GM23248 (cell line): Measurements from ENCODE around the gene C19orf12. TPM values are rescaled to one million over a fixed set of nuclear protein-coding genes. Genes with fewer than 3 reads are reported as not detected.
"Not testable (repeated sequence)": the region's sequence is repeated elsewhere in the genome, so short reads cannot be mapped to it uniquely, and the experiment has no call there.

Experiments used
- DNase-seq: peaks from one replicate; pipeline ENCODE4 v3.0.0-alpha.2; 2015
- H2AFZ ChIP-seq: fragments of 200-600 bp; sonication (generic); 2 replicates; pipeline ENCODE4 v1.6.1; 2016; ENCODE audit warnings: antibody characterized with exemption
- H3F3A ChIP-seq: fragments of 200-600 bp; sonication (generic); 2 replicates; pipeline ENCODE4 v1.6.1; 2016; ENCODE audit warnings: mild to moderate bottlenecking, antibody characterized with exemption, mixed run types; ENCODE audit not compliant: insufficient read depth
- H3K27ac ChIP-seq: fragments of 200-600 bp; sonication (generic); 2 replicates; pipeline ENCODE4 v1.5.1; 2016; ENCODE audit warnings: mild to moderate bottlenecking
- H3K27me3 ChIP-seq: fragments of 200-600 bp; sonication (generic); replicated peaks from 2 replicates; pipeline ENCODE4 v1.6.1; 2016; ENCODE audit warnings: mild to moderate bottlenecking; ENCODE audit not compliant: insufficient read depth
- H3K36me3 ChIP-seq: fragments of 200-600 bp; sonication (generic); 2 replicates; pipeline ENCODE4 v1.6.1; 2016; ENCODE audit warnings: low read depth, mild to moderate bottlenecking
- H3K4me1 ChIP-seq: fragments of 200-600 bp; sonication (generic); 2 replicates; pipeline ENCODE4 v1.6.1; 2016; ENCODE audit warnings: mild to moderate bottlenecking; ENCODE audit not compliant: insufficient read depth
- H3K4me2 ChIP-seq: fragments of 200-600 bp; sonication (generic); one replicate; pipeline ENCODE4 v1.6.1; 2016; ENCODE audit warnings: mild to moderate bottlenecking; ENCODE audit not compliant: unreplicated experiment
- H3K4me3 ChIP-seq: fragments of 200-600 bp; sonication (generic); 2 replicates; pipeline ENCODE4 v1.5.1; 2016; ENCODE audit warnings: mild to moderate bottlenecking
- H3K79me2 ChIP-seq: fragments of 200-600 bp; sonication (generic); 2 replicates; pipeline ENCODE4 v1.6.1; 2016; ENCODE audit warnings: mild to moderate bottlenecking; ENCODE audit not compliant: insufficient read depth
- H3K9ac ChIP-seq: fragments of 200-600 bp; sonication (generic); 2 replicates; pipeline ENCODE4 v1.6.1; 2016; ENCODE audit warnings: mild to moderate bottlenecking
- H3K9me2 ChIP-seq: fragments of 200-600 bp; sonication (generic); 2 replicates; pipeline ENCODE4 v1.6.1; 2016; ENCODE audit warnings: mixed run types, mild to moderate bottlenecking, moderate library complexity; ENCODE audit not compliant: insufficient read depth
- H3K9me3 ChIP-seq: fragments of 200-600 bp; sonication (generic); one replicate; pipeline ENCODE4 v1.6.1; 2017; ENCODE audit warnings: low read depth
- H4K20me1 ChIP-seq: fragments of 200-600 bp; sonication (generic); 2 replicates; pipeline ENCODE4 v1.6.0; 2016; ENCODE audit not compliant: insufficient read depth
- EZH2 ChIP-seq: fragments of 200-600 bp; sonication (generic); IDR thresholded peaks from 2 replicates; pipeline ENCODE4 v1.6.1; 2018; ENCODE audit warnings: antibody characterized with exemption, mild to moderate bottlenecking; ENCODE audit not compliant: insufficient read depth, poor library complexity, severe bottlenecking
- EZH2phosphoT487 ChIP-seq: fragments of 200-600 bp; sonication (generic); IDR thresholded peaks from 2 replicates; pipeline ENCODE4 v1.6.1; 2018; ENCODE audit warnings: antibody characterized with exemption, moderate library complexity, mild to moderate bottlenecking, low read depth; ENCODE audit not compliant: insufficient read depth
- WGBS, 2 experiments: methylation state at CpG; one replicate each; pipeline ENCODE4 v1.1.6; 2015 to 2017; ENCODE audit warnings: low lambda C conversion rate in 2 of 2, low coverage in 1 of 2; ENCODE audit errors: missing lambda C conversion rate in 2 of 2; 5-methylcytosine and 5-hydroxymethylcytosine counted together
- in situ Hi-C: fragments of 300-500 bp; cut with MboI; formaldehyde crosslinking; loops from 2 replicates; pipeline ENCODE4 v1.15.0; 2020
- polyA plus RNA-seq: library from polyadenylated mRNA; unstranded; fragments of >200 nt; fragmentation: Nextera tagmentation; extraction: Ambion mirVana; gene quantifications from 2 replicates; pipeline ENCODE4 v1.2.1, GENCODE V29; 2016
- total RNA-seq: library from RNA; depleted of rRNA; stranded (reverse); fragments of >200 nt; shearing (Covaris generic); gene quantifications from 2 replicates; pipeline ENCODE4 v1.2.3, GENCODE V29; 2014

C19orf12 gene
- total and polyA plus RNA-seq, 2 experiments from 2014 or later: 34.2 to 45.7 TPM

GRCh38 chr19:29711584-29712132 is 3.4 kb downstream of the C19orf12 start:
- in situ Hi-C loops: loop anchor here (10.0 kb wide), 1 partner anchor 97 kb away; no protein-coding TSS in a partner anchor
- H3K9me2 ChIP-seq: no peaks in the 10 kb centered on the region
- WGBS, 2 experiments: 78 to 86% methylated on average over 6 of the region's 6 CpGs
- no peak for TF ChIP-seq EZH2
- no peak for TF ChIP-seq EZH2phosphoT487
- peaks cover 9% of the 10 kb centered on the region; the same call in 1 of the 2 replicates for H3F3A ChIP-seq
- peaks cover 77% of the 10 kb centered on the region for H3K79me2 ChIP-seq
- no peak overlapping the region for H2AFZ ChIP-seq
- H3K9me3 ChIP-seq: no peaks in the 10 kb centered on the region
- no peak overlapping the region for H3K9ac ChIP-seq
- peaks cover 14% of the 10 kb centered on the region for H3K4me1 ChIP-seq
- no peak overlapping the region for H3K4me2 ChIP-seq
- peaks cover 4% of the 10 kb centered on the region; the same call in 1 of the 2 replicates for H4K20me1 ChIP-seq
- no peak for DNase-seq
- H3K4me3 ChIP-seq: no peak overlapping the region
- 0 out of 2 replicates have a peak, but pooled peaks cover 4% of the 10 kb centered on the region for H3K36me3 ChIP-seq
- no peak overlapping the region for H3K27ac ChIP-seq
- H3K27me3 ChIP-seq: no peaks in the 10 kb centered on the region

GRCh38 chr19:29709440-29709798 is 5.6 kb downstream of the C19orf12 start:
- H3K4me3 ChIP-seq, H3K4me1 ChIP-seq, H3K36me3 ChIP-seq, H2AFZ ChIP-seq, H3K9me3 ChIP-seq, H3K4me2 ChIP-seq, H4K20me1 ChIP-seq, H3K9ac ChIP-seq, H3K27ac ChIP-seq, H3F3A ChIP-seq, H3K9me2 ChIP-seq, in situ Hi-C loops, DNase-seq, H3K27me3 ChIP-seq: not testable (repeated sequence)
- WGBS, 2 experiments: 96 to 97% methylated on average over 2 of the region's 2 CpGs
- peaks cover 64% of the 10 kb centered on the region for H3K79me2 ChIP-seq

DNA sequence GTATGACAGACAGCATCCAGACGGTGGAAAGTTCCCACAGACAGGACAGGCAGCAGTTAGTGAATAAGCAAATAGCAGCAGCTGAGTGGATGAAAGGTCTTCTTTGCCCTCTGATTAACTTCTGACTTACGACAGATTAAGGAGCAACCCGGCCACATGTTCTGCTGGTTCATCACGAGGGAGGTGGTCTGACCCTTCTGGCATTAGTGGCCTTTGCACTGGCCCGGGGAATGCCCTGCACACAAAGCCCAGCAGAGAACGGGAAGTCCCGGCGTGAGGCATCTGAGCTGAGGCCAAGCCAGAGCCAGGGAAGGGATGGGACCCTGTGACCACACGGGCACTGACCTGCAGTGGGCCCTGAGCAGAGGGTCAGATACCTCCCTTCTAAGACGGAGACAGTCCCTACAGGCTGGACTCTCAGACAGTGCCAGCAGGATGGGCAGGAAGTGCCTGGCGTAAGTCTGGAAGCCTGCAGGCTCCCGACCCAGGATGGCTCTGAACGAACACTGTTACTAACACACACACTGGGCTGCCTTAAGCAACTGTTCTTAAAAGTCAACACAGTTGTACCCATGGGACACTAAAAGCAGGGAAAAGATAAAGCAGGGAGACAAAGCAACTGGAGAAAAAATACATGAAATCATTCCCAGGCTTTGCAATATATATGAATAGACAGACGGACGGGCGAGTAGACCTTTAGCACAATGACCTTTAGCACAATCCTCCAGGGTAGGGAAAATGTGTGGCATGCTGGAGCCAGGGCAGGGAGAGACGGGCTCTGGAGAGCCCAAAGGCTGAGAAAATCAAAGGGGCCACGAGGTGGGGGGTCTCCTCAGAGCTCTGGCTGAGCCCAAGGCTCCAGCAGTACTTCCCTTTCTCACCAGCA is 6.3 kb downstream of the C19orf12 start:
- Histone ChIP-seq H3K79me2 (peaks cover 58% of the 10 kb centered on the region), H3K27me3 (no peaks in the 10 kb centered on the region), H3K9me3 (no peaks in the 10 kb centered on the region), H3K36me3 (peaks cover 4% of the 10 kb centered on the region; the same call in 1 of the 2 replicates), H3F3A (no peaks in the 10 kb centered on the region), H3K9me2 (no peaks in the 10 kb centered on the region), H2AFZ (no peak overlapping the region), H3K4me2 (no peak overlapping the region), H4K20me1 (peaks cover 4% of the 10 kb centered on the region; the same call in 1 of the 2 replicates), H3K4me3 (no peak overlapping the region), H3K4me1 (peaks cover under 1% of the 10 kb centered on the region; the same call in 1 of the 2 replicates), H3K27ac (no peak overlapping the region), H3K9ac (no peak overlapping the region)
- DNase-seq: no peak
- TF ChIP-seq EZH2: no peak
- TF ChIP-seq EZH2phosphoT487: no peak
- WGBS, 2 experiments: 77% methylated on average over 18 of the region's 18 CpGs
- in situ Hi-C loops: no loop called here

- no peak for DNase-seq
- H3K9ac ChIP-seq: no peak overlapping the region
- peaks cover under 1% of the 10 kb centered on the region; the same call in 1 of the 2 replicates for H3F3A ChIP-seq
- no peak overlapping the region for H3K4me3 ChIP-seq
- H3K27ac ChIP-seq: no peak overlapping the region
- no peaks in the 10 kb centered on the region for H3K4me1 ChIP-seq
- in situ Hi-C loops: no loop called here
- H3K79me2 ChIP-seq: peaks cover 36% of the 10 kb centered on the region
- H3K36me3 ChIP-seq: no peaks in the 10 kb centered on the region; the same call in 1 of the 2 replicates
- WGBS, 2 experiments: 84 to 89% methylated on average over 6 of the region's 6 CpGs
- H3K9me3 ChIP-seq: no peaks in the 10 kb centered on the region
- TF ChIP-seq EZH2: no peak
- no peak for TF ChIP-seq EZH2phosphoT487
- no peaks in the 10 kb centered on the region for H3K27me3 ChIP-seq
- no peak overlapping the region for H3K4me2 ChIP-seq
- H2AFZ ChIP-seq: no peak overlapping the region
- no peaks in the 10 kb centered on the region for H3K9me2 ChIP-seq
- H4K20me1 ChIP-seq: peaks cover 4% of the 10 kb centered on the region; the same call in 1 of the 2 replicates
Measured at GRCh38 chr19:29706635-29707034, 8.4 kb downstream of the C19orf12 start.
